Measurements from ENCODE around the gene CYB561D1.
"Not testable (repeated sequence)": the region's sequence is repeated elsewhere in the genome, so short reads cannot be mapped to it uniquely, and the experiment has no call there.

CYB561D1 gene

GRCh38 chr1:109493805-109494539 lies at the start of gene CYB561D1:
TSS of gene CYB561D1 (plus strand) at chr1:109494094. CDS start at chr1:109494140, 46 bp downstream.
- peak in 55 of 56 donors; percentile 31 to 89 (median 77) for DNase-seq

DNA sequence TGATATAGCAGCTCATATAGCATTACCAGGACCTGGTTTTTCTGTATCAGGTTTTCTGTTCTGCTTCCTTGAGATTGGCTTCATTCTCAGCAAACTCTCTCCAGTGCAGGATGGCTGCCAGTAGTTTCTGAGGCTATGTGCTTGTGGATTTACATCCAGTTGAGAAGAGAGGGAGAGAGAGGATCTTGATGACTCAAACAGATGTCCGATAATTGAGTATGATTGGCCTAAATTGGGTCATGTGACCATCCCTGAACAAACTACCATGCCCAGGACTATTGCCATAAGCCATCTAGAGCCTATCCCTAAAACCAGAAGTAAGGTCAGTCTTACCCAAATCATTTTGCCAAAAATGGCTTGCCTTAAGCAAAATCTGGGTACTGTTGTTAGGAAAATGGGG lies 49.5 kb upstream of the CYB561D1 start:
- no peak for DNase-seq

GRCh38 chr1:109445949-109446695 lies 47.8 kb upstream of the CYB561D1 start:
- not testable (repeated sequence) for DNase-seq

- DNase-seq: no peak
Measured at GRCh38 chr1:109447524-109447923, 46.4 kb upstream of the CYB561D1 start.

DNA sequence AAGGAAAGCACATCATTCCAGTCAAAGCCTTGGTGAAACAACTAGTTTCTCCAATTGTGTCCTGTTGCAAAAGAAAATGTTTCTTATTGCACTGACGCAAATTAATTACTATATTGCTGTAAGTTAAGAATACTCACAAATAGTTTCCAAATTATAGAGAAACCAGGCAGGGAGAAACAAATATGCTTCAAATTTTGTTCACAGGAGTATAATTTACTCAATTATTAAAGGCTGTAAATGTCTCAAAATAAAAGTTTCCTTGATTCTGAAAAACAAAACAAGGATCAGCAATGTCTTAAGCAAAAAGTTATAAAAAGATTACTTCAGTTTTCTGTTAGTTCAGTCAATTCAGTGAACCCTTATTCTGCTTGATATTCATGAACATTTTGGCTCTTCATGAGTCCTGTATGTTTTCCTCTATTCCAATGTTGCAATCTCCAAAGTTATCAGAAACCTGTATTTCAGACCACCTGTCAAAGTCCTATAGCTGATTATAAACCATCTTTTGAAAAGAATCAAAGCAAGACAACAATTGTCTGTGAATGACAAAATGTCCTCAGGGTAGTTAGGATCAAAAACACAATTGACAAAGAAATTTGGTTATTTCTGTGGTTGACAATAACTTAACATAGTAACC lies 39.3 kb upstream of the CYB561D1 start:
- no peak for DNase-seq

- no peak for DNase-seq
Measured at GRCh38 chr1:109457819-109458218, 36.1 kb upstream of the CYB561D1 start.

- no peak for DNase-seq
Measured at GRCh38 chr1:109466125-109466451, 27.8 kb upstream of the CYB561D1 start.

DNA sequence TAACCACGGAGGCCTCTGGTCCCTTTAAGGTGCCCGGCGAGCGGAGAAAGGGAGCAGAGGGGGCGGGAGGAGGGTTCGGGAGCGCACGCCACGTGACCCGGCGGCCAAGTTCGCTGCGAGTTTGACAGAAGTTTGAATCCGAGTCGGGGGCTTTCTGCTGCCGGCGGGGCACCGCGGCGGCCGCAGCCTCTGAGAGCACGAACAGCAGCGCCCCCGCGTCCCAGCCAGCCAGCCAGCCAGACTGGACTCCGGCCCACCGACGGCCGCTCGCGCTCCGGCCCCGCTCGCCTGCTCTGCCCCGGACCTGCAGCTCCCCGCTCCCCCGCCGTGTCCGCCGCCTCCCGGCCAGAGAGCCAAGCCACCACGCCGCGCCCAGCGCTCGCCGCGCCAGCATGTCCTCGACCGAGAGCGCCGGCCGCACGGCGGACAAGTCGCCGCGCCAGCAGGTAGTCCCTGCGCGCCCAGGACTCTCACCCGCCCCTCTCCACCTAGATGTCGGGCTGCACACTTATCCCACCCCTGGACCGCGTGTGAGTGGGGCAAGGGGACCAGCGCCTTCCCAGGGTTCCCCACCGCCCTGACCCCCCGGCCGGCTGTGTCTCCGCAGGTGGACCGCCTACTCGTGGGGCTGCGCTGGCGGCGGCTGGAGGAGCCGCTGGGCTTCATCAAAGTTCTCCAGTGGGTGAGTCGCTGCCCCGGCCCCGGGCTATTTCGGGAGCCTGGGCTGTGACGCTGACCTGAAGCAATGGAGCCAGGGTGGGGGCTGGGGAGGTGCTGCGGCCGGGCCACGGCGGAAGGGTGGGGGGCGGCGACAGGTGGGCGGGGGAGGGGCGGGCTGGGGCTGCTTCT lies 27.2 kb upstream of the CYB561D1 start, which contains the start of gene SYPL2:
Gene SYPL2 (plus strand): TSS at position 95 of the 849 bp plus-strand sequence. CDS start 298 bp downstream, at position 393.
- peak in 13 of 56 donors; percentile 10 to 48 (median 34) for DNase-seq

GRCh38 chr1:109467301-109467777 lies 26.6 kb upstream of the CYB561D1 start:
- no peak for DNase-seq

DNA sequence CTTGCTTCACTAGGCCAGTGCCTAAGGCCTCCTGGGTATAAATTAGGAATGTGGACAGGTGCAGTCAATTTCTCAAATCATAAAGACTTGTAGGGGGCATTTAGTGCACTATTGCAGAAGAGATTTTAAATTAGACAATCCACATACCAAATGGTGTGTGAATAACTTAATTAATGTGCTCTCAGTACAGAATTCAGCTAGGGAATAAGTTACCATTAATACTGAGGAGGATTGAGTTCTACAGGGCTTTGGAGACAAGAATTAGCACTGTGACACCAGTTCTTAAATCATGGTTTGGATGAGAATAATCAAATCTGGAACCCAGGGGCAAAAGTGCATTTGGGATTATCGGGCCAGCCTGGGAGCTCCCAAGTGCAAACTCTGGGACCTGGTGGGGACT lies 25.8 kb upstream of the CYB561D1 start:
- DNase-seq: no peak

DNA sequence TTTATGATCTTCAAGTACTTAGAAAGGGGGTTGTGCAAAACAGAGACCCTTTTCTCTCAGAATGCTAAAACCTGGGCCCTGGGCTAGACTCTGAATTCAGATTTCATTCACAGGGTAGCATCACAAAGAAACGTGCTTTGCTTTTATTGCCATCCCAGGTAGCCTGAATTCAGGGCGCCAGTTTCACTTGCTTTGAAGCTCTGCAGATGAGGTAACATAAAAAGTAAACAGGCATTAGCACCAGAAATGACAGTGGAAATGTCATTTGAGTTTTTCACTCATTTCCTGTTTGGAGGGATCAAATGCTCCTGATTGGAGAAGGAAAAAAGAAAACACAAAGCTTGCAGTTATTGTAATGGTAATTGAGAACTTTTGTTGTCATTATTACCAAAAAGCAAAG lies 25.0 kb upstream of the CYB561D1 start:
- DNase-seq: no peak

GRCh38 chr1:109470245-109470644 lies 23.6 kb upstream of the CYB561D1 start:
- no peak for DNase-seq

- no peak for DNase-seq
Measured at GRCh38 chr1:109472779-109473178, 21.1 kb upstream of the CYB561D1 start.

DNA sequence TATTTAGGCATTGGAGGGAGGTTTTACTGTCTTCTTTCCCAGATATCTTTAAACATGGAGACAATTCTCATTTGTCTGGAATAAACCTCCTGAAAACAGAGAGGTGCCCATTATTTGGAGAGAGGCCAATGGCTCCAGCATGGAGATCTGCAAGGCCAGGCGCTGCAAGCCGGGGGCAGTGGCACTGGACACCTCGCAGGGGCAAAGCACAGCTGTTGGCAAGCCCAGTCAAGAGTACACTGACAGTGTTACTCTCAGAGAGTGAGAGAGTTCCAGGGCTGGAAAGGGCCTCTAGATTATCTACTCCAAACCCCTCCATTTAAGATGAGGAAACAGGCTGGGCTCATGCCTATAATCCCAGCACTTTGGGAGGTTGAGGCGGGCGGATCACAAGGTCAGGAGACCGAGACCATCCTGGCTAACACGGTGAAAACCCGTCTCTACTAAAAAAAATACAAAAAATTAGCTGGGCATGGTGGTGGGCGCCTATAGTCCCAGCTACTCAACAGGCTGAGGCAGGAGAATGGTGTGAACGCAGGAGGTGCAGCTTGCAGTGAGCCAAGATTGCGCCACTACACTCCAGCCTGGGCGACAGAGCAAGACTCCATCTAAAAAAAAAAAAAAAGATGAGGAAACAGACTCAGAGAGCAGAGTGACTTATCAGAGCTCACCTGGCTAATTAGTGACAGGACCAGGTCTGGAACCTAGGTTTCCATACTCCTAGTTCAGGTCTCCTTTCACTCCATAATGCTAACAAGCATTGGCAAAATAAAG lies 20.4 kb upstream of the CYB561D1 start:
- DNase-seq: not testable (repeated sequence)

- DNase-seq: no peak
Measured at GRCh38 chr1:109474697-109475096, 19.2 kb upstream of the CYB561D1 start.

- DNase-seq: no peak
Measured at GRCh38 chr1:109475261-109475660, 18.6 kb upstream of the CYB561D1 start.

GRCh38 chr1:109476825-109477224 lies 17.1 kb upstream of the CYB561D1 start:
- DNase-seq: no peak

- DNase-seq: no peak
Measured at GRCh38 chr1:109477821-109478220, 16.1 kb upstream of the CYB561D1 start.

GRCh38 chr1:109478806-109479205 lies 15.1 kb upstream of the CYB561D1 start:
- no peak for DNase-seq

GRCh38 chr1:109479311-109479710 lies 14.6 kb upstream of the CYB561D1 start:
- DNase-seq: no peak
